Activated naive CD4-positive, alpha-beta T cell treated with anti-CD3 and anti-CD28 coated beads, Interleukin-2, amount 10 ng/mL, durations not matched to agents 7 days and 5 days (primary cell): Measurements from ENCODE around the gene CHCHD10.

Experiments
- CTCF ChIA-PET: fragments of 350-600 bp; sonication (Branson Sonifier 250); formaldehyde crosslinking; loops from one replicate; lab custom pipeline; 2021; ENCODE audit warnings: antibody characterized with exemption; lab: Charles Lee
- DNase-seq: peaks from one replicate; pipeline ENCODE4 v3.0.0-alpha.2; 2020
- H3K27ac Mint-ChIP-seq: one replicate; pipeline ENCODE4 v1.8.0; 2021; ENCODE audit warnings: mild to moderate bottlenecking, moderate library complexity, mixed read lengths
- H3K27me3 Mint-ChIP-seq: one replicate; pipeline ENCODE4 v1.8.0; 2021; ENCODE audit warnings: mild to moderate bottlenecking, mixed read lengths
- H3K36me3 Mint-ChIP-seq: one replicate; pipeline ENCODE4 v1.8.0; 2021; ENCODE audit warnings: mixed read lengths
- H3K4me1 Mint-ChIP-seq: one replicate; pipeline ENCODE4 v1.8.0; 2021; ENCODE audit warnings: mixed read lengths
- H3K4me3 Mint-ChIP-seq: one replicate; pipeline ENCODE4 v1.8.0; 2021; ENCODE audit warnings: mild to moderate bottlenecking, moderate library complexity, mixed read lengths
- H3K9me3 Mint-ChIP-seq: one replicate; pipeline ENCODE4 v1.8.0; 2021; ENCODE audit warnings: mixed read lengths

CHCHD10 gene

GRCh38 chr22:23782252-23782651 is 14.5 kb upstream of the CHCHD10 start:
- Mint-ChIP-seq H3K9me3 (no peaks in the 10 kb centered on the region), H3K4me1 (peaks cover 21% of the 10 kb centered on the region), H3K27me3 (peaks cover 6% of the 10 kb centered on the region), H3K27ac (no peak overlapping the region), H3K4me3 (no peak overlapping the region), H3K36me3 (no peaks in the 10 kb centered on the region)
- CTCF ChIA-PET: no interaction called here
- no peak for DNase-seq

- Mint-ChIP-seq H3K27me3 (peaks cover 6% of the 10 kb centered on the region), H3K9me3 (no peaks in the 10 kb centered on the region), H3K27ac (no peak overlapping the region), H3K4me1 (peaks cover 20% of the 10 kb centered on the region), H3K36me3 (no peaks in the 10 kb centered on the region), H3K4me3 (no peak overlapping the region)
- CTCF ChIA-PET: interaction anchor here (1.6 kb wide), 1 partner anchor 10 kb away, joined by 4 read pairs; no protein-coding TSS in a partner anchor
- DNase-seq: no peak
These were observed 13.9 kb upstream of the CHCHD10 start for GRCh38 chr22:23781511-23782183.

GRCh38 chr22:23781065-23781464 is 13.3 kb upstream of the CHCHD10 start:
- Mint-ChIP-seq H3K36me3 (no peaks in the 10 kb centered on the region), H3K27ac (no peak overlapping the region), H3K4me1 (peaks cover 14% of the 10 kb centered on the region), H3K9me3 (no peaks in the 10 kb centered on the region), H3K4me3 (no peak overlapping the region), H3K27me3 (peaks cover 7% of the 10 kb centered on the region)
- DNase-seq: no peak
- CTCF ChIA-PET: interaction anchor here (0.6 to 1.6 kb wide), 2 partner anchors 10 to 22 kb away, joined by 3 to 4 read pairs; no protein-coding TSS in a partner anchor

GRCh38 chr22:23780146-23780748 is 12.5 kb upstream of the CHCHD10 start:
- Mint-ChIP-seq H3K36me3 (no peaks in the 10 kb centered on the region), H3K4me1 (peaks cover 10% of the 10 kb centered on the region), H3K9me3 (no peaks in the 10 kb centered on the region), H3K27me3 (peaks cover 15% of the 10 kb centered on the region), H3K4me3 (no peak overlapping the region), H3K27ac (no peak overlapping the region)
- CTCF ChIA-PET: interaction anchor here (1.6 kb wide), 1 partner anchor 9 kb away, joined by 4 read pairs; no protein-coding TSS in a partner anchor
- DNase-seq: no peak

- H3K27ac Mint-ChIP-seq: no peak overlapping the region
- CTCF ChIA-PET: no interaction called here
- H3K9me3 Mint-ChIP-seq: no peaks in the 10 kb centered on the region
- no peak for DNase-seq
- H3K4me3 Mint-ChIP-seq: no peak overlapping the region
- peaks cover 20% of the 10 kb centered on the region for H3K27me3 Mint-ChIP-seq
- peaks cover 10% of the 10 kb centered on the region for H3K4me1 Mint-ChIP-seq
- H3K36me3 Mint-ChIP-seq: no peaks in the 10 kb centered on the region
These were observed 12.0 kb upstream of the CHCHD10 start for GRCh38 chr22:23779731-23780130.

GRCh38 chr22:23779083-23779482 is 11.3 kb upstream of the CHCHD10 start:
- H3K4me3 Mint-ChIP-seq: no peak overlapping the region
- H3K36me3 Mint-ChIP-seq: no peaks in the 10 kb centered on the region
- H3K9me3 Mint-ChIP-seq: no peaks in the 10 kb centered on the region
- DNase-seq: no peak
- H3K4me1 Mint-ChIP-seq: peaks cover 4% of the 10 kb centered on the region
- H3K27ac Mint-ChIP-seq: no peak overlapping the region
- H3K27me3 Mint-ChIP-seq: peaks cover 27% of the 10 kb centered on the region
- CTCF ChIA-PET: no interaction called here

GRCh38 chr22:23778577-23778900 is 10.8 kb upstream of the CHCHD10 start:
- DNase-seq: no peak
- Mint-ChIP-seq H3K9me3 (no peaks in the 10 kb centered on the region), H3K4me1 (no peaks in the 10 kb centered on the region), H3K27me3 (peaks cover 32% of the 10 kb centered on the region), H3K27ac (no peak overlapping the region), H3K36me3 (no peaks in the 10 kb centered on the region), H3K4me3 (no peak overlapping the region)
- CTCF ChIA-PET: interaction anchor here (0.6 to 1.0 kb wide), 2 partner anchors 8 to 12 kb away, joined by 3 to 4 read pairs; partner anchors contain the start of gene SMARCB1

- no peaks in the 10 kb centered on the region for H3K9me3 Mint-ChIP-seq
- no peaks in the 10 kb centered on the region for H3K36me3 Mint-ChIP-seq
- peaks cover 3% of the 10 kb centered on the region for H3K4me1 Mint-ChIP-seq
- H3K4me3 Mint-ChIP-seq: no peak overlapping the region
- peaks cover 38% of the 10 kb centered on the region for H3K27me3 Mint-ChIP-seq
- CTCF ChIA-PET: interaction anchor here (0.6 to 1.0 kb wide), 2 partner anchors 9 to 11 kb away, joined by 3 to 4 read pairs; partner anchors contain the start of gene SMARCB1
- H3K27ac Mint-ChIP-seq: no peak overlapping the region
- no peak for DNase-seq
These were observed 10.2 kb upstream of the CHCHD10 start for GRCh38 chr22:23777776-23778576.

- H3K27ac Mint-ChIP-seq: no peak overlapping the region
- H3K9me3 Mint-ChIP-seq: no peaks in the 10 kb centered on the region
- CTCF ChIA-PET: interaction anchor here (1.3 kb wide), 1 partner anchor 10 kb away, joined by 7 read pairs; no protein-coding TSS in a partner anchor
- no peak overlapping the region for H3K4me3 Mint-ChIP-seq
- H3K4me1 Mint-ChIP-seq: peaks cover 17% of the 10 kb centered on the region
- peaks cover 38% of the 10 kb centered on the region for H3K27me3 Mint-ChIP-seq
- H3K36me3 Mint-ChIP-seq: no peaks in the 10 kb centered on the region
- DNase-seq: no peak
These were observed 8.1 kb upstream of the CHCHD10 start for GRCh38 chr22:23775779-23776375.

- Mint-ChIP-seq H3K27ac (no peak overlapping the region), H3K36me3 (no peaks in the 10 kb centered on the region), H3K9me3 (no peaks in the 10 kb centered on the region), H3K4me3 (no peak overlapping the region), H3K27me3 (peaks cover 38% of the 10 kb centered on the region), H3K4me1 (peaks cover 21% of the 10 kb centered on the region)
- CTCF ChIA-PET: interaction anchor here (1.1 to 2.0 kb wide), 3 partner anchors 11 to 119 kb away, joined by 4 to 7 read pairs (median 6); partner anchors contain the start of gene MIF
- DNase-seq: no peak
These were observed 7.2 kb upstream of the CHCHD10 start for GRCh38 chr22:23774922-23775436.

GRCh38 chr22:23774114-23774921 is 6.5 kb upstream of the CHCHD10 start:
- Mint-ChIP-seq H3K4me3 (no peak overlapping the region), H3K27me3 (peaks cover 41% of the 10 kb centered on the region), H3K9me3 (no peaks in the 10 kb centered on the region), H3K27ac (no peak overlapping the region), H3K4me1 (peaks cover 23% of the 10 kb centered on the region), H3K36me3 (no peaks in the 10 kb centered on the region)
- CTCF ChIA-PET: interaction anchor here (1.1 to 2.0 kb wide), 3 partner anchors 12 to 120 kb away, joined by 4 to 7 read pairs (median 6); partner anchors contain the start of gene MIF
- DNase-seq: no peak

GRCh38 chr22:23773483-23774113 is 5.8 kb upstream of the CHCHD10 start:
- no peak for DNase-seq
- peaks cover 23% of the 10 kb centered on the region for H3K4me1 Mint-ChIP-seq
- peaks cover 43% of the 10 kb centered on the region for H3K27me3 Mint-ChIP-seq
- H3K4me3 Mint-ChIP-seq: no peak overlapping the region
- H3K36me3 Mint-ChIP-seq: no peaks in the 10 kb centered on the region
- no peaks in the 10 kb centered on the region for H3K9me3 Mint-ChIP-seq
- CTCF ChIA-PET: interaction anchor here (2.0 kb wide), 1 partner anchor 76 kb away, joined by 6 read pairs; no protein-coding TSS in a partner anchor
- no peak overlapping the region for H3K27ac Mint-ChIP-seq
